ENCODE data around the gene VCL.
"Not testable (repeated sequence)": the region's sequence is repeated elsewhere in the genome, so short reads cannot be mapped to it uniquely, and the experiment has no call there.

The VCL gene

DNA sequence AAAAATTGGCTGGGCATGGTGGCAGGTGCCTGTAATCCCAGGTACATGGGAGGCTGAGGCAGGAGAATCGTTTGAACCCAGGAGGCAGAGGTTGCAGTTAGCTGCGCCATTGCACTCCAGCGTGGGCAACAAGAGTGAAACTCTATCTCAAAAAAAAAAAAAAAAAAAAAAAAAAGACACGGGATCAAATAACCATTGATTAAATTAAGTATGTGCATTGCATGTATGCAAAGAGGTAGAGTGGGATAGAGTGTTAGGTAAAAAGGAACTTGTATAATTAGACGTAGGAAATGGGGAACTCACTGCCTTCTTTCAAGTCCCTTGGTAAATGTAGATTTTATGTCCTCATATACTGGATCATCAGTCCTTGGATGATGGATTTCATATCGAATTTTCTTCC, 13.1 kb downstream of the VCL start:
- no peak for DNase-seq

DNA sequence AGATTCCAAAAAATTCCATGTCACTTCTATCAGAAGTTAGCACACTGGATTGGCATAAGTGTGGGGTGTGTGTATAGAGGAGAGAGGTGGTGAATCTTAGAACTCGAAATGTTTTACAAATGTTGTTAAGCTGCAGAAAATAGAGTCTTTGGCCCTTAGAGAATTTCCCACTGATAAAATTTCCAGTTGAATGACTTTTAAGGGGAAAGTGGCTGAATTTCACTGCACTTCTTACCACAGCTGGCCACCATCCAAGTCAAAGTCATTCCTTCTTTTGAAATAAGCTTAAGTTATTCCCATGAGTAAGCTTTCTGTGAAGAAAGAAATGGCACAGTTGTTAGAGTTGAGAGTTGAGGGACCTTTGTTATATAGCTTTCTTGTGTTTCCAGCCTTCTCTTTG, 13.9 kb downstream of the VCL start:
- peak; percentile 83 for DNase-seq

DNA sequence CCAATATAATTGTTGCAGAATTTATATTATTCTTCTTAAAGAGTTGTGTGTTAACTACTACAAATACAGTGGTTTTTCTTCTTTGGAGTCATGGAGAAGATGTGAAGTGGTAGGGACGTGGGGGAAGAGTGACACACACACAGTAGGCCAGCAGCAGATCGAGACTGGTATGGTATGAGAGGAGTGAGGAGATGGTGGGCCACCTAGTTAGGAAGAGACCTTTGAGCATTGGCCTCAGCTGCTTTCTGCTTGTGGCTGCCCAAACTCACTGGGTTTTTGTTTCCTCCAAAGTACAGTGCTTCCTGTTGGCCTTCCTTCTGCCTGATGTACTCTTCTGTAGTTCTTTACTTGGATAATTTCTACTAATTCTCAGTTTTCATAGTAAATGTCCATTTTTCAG, 14.6 kb downstream of the VCL start:
- no peak for DNase-seq

DNA sequence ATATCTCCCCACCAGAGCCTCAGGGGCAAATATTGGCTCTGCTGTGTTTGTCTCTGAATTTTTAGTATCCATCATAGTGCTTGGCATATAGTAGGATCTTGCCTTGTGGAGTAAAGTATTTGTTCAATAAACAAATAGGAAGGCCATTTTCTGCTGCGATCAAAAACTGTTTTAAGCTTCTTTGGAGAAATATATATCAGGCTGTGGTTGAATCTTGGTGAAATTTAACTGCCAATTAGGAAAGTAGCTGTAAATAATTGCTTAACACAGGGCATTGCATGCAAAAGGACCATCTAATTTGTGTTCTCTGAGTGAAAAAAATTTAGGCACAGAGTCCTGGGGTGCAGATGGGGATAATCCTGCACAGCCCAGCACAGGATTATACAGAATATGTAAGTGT, 15.1 kb downstream of the VCL start:
- DNase-seq = no peak

DNA sequence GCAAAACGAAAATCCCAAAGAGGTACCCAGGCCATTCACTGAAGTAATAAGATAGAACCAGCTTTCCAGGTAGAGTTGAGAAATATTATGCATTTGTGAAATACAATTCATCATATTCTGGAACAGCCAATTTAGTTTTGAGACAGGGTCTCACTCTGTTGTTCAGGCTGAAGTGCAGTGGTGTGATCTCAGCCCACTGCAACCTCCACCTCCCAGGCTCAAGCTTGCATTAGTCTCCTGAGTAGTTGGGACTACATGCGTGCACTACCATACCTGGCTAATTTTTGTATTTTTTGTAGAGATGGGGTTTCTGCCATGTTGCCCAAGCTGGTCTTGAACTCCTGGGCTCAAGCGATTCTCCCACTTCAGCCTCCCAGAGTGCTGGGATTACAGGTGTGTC, 16.7 kb downstream of the VCL start:
- DNase-seq = not testable (repeated sequence)

DNA sequence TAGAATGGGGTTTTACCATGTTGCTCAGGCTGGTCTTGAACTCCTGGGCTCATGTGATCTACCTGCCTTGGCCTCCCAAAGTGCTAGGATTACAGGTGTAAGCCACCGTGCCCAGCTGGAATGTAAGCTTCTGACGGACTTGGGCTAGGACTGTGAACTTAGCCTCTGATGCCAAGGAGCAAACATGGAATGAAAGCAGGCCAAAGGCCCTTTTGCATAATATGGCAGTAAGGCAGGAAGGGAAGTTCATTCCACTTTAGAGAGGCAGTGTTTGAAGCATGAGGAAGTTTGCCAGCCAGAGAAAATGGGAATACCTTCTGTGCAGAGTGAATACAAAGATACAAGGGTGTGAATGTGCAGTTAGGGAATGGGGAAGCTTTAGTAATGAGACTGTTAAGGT, 20.3 kb downstream of the VCL start:
- DNase-seq = no peak

DNA sequence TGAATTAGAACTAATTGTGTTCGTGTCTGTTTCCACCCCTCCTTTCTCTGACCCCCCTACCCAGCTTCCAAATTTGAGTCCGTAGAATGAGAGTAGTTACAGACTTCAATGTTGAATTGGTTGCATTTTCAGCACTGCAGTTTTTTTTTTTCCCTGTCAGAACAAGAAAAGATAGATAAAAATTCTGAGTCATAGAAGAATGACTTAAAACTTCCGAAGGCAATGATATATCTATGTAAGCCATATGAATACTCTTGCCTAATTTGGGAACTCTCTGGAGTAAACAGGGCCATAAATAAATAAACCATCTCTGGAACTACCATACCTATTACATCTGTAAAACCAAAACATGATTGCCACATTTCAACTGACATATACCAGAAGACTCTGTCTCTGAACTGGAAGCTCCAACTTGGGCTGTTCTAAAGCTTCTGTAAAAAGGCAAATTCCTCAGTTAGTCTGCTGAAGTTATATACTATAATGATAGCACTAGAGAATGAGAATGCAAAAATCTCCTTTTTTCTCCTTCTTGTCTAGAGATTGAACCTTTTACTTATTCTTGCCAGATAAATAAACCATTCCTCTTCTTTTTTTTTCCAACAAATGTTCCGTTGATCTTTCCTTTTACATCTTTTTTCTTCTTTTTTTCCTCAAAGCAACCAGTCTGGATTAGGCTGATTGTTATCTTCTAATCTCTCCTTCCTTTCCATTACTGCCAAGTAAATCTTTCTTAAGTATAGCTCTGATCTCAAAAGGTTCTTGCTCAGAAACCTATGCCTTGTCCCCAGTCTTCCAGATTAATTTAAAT, 23.5 kb downstream of the VCL start:
- peak; percentile 62 for DNase-seq

DNA sequence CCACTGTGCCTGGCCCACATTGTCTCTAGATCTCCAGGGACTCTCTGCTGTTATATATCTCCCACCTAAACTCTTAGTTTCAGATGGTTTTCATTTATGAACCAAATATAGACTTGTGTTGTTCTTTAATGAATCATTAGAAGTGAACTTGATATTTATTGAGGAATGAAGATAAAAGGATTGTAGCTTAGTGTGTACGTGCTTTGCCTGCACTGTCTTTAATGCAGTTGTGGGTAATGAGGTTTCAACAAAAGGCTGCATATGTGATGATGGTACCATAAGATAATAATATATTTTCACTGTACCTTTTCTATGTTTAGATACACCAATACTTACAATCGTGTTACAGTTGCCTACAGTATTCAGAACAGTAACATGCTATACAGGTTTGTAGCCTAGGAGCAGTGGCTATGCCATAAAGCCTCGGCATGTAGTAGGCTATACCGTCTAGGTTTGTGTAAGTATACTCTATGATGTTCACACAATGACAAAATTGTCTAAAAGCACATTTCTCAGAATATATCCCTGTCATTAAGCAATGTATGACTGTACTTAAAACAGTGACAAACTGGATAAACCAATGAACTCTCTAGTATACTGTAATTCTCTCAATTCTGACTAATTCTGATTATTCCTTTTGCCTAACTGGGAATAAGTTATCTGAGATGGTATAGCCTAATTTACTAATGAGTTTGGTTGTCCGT, 25.2 kb downstream of the VCL start:
- DNase-seq = no peak

DNA sequence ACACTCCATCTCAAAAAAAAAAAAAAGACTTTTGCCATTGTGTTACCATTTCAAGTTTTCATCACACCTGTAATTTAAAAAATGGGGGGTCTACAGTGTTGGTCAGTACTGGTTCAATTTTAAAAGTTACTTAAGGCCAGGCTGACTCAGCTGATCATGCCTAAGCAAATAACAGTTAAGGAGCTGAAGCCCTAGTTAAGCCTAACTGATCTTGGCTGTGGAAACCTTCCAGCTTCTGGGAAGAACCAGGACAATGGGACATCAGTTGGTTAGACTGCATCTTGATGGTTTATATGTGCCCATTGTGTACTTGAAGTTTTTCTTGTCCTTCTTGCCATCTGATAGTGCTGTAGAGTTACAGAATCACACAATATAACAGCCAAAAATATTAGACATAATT, 26.7 kb downstream of the VCL start:
- DNase-seq = no peak

DNA sequence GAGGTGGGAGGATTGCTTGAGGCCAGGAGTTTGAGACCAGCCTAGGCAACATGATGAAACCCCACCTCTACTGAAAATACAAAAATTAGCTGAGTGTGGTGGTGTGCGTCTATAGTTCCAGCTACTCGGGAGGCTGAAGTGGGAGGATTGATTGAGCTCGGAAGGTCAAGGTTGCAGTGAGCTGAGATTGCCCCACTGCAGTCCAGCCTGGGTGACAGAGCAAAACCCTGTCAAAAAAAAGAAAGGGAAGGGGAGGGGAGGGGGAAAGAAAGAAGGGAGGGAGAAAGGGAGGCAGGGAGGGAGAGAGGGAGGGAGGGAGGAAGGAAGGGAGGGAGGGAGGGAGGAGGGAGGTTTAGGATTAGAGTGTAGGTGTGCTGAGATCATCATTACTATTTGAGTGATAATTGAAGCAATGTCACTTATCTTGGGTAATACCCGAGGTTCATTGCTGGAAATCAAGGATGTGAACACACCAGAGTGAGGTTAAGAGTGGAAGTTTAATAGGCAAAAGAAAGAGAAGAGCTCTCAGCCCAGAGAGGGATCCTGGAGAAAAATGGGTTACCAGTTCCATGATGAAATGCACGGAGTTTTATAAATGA, 27.6 kb downstream of the VCL start:
- peak; percentile 29 for DNase-seq

DNA sequence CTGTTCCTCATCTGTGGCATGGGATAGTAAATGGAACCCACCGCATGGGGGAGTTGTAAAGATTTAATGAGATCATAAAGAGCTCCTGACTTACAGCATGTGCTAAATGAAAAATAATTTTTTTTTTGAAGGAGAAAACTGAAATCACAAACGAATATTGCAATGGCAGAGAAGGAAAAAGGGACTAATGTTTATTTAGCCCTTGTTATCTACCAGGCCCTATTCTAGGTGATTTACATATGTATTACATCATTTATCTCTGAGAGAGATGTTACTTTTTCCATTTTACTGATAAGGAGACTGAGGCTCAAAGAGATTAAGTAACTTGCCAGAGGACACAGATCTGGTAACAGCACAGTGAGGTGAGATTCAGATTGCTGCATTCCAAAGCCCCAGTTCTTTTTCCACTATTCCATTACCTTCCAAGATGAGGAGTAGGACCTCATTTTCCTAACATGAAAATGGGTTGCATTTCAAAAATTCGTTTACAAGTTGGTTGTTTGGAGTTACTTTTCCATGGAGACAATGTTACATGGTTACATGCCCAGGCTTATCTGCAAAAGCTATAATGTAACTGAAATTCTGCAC, 28.6 kb downstream of the VCL start:
- no peak for DNase-seq

DNA sequence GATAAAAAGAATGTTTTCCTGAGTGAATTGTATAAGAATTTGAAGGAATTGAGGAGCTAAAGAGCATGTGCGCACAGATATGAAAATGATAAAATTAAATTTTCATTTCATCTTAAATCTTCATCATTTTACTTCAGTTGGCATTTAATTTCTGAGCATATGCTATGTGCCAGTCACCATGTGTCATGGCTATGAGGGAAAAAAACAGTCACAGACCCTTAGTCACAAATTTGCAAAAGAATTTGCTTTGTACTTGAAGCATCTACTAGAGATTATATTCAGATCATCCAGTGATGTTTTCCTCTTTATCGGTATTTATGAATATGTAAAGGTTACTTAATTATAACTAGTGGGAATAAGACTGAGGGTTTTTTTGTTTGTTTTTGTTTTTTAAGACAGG, 29.8 kb downstream of the VCL start:
- no peak for DNase-seq

DNA sequence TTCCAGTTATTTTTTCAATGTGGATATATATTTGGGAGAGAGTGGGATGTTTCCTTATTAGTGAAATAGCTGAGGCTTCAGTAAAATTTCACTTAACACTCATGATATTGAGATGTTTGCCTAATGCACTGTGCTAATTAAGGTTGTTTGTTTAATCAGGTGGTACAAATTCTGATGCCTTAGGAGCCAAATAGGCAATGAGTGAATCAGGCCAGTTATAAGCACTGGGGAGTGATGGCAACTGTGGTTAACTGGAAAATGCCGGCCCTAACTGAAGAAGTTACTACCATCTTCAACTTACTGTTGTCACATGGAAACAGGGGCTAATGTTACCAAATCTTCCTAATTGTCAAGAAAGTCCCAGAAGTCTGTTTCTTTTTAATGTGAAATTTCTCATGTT, 32.0 kb downstream of the VCL start:
- DNase-seq = no peak

DNA sequence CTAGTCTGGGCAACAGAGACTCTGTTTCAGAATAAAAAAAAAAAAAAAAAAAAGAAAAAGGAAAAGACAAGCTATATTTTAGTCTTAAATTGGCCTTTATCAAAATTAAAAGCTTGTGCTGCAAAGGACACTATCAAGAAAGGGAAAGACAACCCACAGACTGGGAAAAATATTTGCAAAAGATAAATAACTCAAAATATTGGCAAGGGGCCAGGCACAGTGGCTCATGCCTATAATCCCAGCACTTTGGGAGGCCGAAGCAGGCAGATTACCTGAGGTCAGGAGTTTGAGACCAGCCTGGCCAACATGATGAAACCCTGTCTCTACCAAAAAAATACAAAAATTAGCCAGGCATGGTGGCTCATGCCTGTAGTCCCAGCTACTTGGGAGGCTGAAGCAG, 34.3 kb downstream of the VCL start:
- not testable (repeated sequence) for DNase-seq

DNA sequence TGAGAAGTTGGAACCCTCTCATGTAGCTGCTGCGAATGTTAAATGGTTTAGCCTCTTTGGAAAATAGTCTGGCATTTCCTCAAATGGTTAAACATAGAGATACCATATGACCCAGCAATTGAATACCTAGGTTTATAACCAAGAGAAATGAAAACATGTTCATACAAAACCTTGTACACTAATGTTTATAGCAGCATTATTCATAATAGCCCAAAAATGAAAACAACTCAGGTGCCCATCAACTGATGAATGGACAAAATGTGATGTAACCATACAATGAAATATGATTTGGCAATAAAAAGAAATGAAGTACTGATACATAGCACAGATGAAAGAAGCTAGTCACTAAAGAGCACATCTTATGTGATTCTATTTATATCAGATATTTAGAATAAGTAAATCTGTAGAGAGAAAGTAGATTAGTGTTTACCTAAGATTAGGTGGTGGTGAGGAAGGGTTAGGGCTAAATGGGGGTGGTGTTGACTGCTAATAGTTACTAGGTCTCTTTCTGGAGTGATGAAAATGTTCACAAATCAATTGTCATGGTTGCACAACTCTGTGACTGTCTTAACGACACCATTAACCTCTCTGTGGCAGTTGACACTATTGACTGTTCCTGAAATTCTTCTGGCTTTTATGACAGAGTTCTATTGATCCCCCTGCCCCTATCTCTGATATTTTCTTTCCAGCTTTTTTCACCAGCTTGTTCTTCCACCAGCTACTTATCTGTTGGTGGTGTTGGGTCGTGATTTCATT, 35.2 kb downstream of the VCL start:
- no peak for DNase-seq

DNA sequence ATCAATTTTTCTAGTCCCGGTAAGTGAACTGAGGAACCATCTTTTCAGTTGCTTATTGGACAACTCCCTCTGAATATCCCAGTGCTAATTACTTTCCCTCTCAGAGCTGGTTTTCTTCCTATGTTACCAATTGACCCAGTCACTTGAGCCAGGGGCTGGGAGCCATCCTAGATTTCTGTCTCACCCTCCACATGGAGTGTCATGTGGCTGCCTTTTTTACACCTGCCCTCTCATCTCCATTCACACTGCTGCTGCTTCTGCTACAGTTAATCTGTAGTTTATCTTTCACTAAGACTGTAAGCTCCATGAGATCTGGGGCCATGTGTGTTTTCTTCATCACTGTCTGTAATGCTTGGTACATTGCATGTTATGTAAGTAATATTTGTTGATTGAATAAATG, 35.8 kb downstream of the VCL start:
- no peak for DNase-seq

DNA sequence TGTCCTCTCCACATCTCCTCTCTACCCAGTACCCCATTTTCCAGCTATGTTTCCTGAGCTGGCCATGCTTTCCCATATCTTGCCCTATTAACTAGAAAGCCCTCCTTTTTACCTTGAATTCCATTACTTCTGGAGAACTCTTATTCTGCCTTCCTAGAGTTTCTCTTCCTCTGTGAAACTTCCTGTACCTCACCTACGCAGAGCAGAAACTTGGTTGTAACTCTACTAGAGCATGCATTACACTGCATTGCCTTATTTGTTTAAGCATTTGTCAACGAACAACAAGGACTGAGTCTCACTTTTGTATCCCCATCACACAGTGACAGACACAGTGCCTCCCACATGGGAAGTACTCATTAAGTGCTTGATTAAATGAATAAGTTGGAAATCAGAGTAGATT, 36.4 kb downstream of the VCL start:
- DNase-seq = peak; percentile 50

DNA sequence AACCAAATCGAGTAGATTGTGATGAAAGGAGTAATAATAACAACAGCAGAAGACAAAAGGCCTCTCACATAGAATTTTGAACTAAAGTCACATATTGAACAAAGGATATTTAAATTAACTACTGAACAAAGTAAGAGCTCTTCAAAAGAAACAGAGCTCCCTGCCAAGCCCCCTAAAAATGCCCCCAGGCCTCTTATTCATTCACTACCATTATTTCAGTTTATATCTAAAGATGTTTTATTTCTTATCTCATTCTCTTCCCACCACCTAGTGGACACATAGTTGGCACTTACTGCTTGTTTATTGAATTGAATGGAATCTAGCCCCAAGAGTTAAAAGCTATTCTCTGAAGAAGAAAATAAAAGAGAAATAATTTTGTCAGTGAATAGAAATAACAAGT, 37.4 kb downstream of the VCL start:
- no peak for DNase-seq

DNA sequence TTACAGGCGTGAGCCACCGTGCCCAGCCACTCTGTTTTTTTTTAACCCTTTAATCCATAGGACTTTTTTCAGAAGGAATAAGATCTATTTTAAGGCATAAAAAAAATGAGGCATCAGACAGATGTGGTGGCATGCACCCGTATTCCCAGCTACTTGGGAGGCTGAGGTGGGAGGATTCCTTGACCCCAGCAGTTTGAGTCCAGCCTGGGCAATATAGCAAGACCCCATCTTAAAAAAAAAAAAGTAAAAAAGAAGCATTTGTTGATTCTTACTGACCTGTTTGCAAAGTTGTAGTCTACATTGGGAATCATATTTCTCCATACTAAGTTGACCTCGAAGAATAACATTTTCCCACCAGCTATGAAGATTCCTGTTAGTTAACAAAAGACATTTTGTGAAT, 38.6 kb downstream of the VCL start:
- DNase-seq = no peak

DNA sequence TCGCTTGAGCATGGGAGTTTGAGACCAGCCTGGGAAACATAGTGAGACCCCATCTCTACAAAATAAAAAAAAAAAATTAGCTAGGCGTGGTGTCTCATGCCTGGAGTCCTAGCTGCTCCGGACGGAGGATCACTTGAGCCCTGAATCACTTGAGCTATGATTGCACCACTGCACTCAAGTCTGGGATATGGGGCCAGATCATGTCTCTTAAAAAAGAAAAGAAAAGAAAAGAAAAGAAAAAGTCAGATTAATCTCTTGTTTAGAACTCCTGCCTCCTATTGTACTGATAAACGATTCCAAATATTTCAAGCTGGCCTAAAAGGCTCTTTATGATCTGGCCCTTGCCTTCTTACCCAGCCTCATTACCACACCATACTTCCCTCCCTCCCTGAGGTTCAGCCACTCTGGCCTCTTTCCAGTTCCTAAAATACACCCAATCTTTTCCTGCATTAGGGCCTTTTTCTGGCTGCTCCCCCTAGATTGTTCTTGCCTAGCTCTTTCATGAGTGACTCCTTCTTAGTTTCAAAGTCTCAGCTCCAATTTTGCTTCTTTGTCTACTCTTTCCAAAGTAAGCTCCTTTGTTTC, 41.7 kb downstream of the VCL start:
- peak; percentile 52 for DNase-seq

DNA sequence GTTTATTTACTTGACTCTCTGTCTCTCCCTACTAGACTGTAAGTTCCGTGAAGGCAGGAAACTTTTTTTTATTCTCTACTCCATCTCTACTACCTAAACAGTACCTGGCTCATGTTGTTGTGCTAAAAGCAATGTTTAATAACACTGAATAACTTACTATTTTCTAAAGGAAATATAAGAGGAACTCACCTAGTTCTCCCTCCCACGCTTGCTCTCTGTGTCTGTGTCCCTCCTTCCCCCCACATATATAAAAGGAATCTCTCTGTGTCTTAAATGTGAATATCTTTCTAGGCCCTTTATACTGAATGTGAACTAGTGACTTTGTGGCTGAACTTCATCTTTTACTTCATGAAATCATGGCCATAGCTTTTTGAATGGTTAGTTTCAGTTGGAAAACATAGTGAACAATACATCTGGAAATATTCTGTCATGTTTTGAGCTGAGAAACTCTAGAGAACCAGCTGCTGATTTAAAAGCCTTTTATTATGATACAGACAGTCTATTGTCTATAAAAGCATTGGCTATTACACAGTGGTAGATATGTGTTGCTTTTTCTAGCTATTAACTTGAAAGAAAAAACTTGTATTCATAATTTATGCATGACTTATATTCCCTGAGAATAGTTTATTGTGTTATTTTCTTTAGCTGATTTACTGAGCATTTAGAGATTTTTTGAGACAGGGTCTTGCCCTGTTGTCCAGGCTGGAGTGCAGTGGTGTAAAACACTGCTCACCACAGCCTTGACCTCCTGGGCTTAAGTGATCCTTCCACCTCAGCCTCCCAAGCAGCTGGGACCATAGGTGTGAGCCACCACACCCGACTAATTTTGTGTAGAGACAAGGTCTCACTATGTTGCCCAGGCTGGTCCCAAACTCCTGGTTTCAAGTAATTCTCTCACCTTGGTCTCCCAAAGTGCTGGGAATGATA, 42.5 kb downstream of the VCL start:
- DNase-seq = no peak

DNA sequence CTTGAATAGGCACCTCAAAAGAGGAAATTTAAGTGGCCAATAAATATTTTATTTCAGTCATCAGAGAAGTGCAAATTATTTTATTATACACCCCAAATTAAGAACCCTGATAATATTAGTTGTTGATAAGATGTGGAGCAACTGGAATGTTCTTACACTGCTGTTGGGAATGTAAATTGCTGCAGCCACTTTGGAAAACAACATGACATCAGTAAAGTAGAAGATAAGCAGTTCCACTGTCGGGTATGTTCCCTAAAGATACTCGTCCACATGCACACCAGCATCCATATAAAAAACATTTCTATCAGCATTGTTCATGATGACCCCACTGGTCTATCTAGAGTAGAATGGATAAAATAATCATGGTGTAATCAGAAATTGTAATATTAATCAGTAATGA, 46.5 kb downstream of the VCL start:
- DNase-seq = no peak
